Mucosa of rectum (tissue), 2 donors: ENCODE results near the gene HELZ.
"Not testable (repeated sequence)": the region's sequence is repeated elsewhere in the genome, so short reads cannot be mapped to it uniquely, and the experiment has no call there.

Experiments
- H3K27ac ChIP-seq, 2 donors: one replicate each; pipeline ENCODE4 v1.7.0; 2013; ENCODE audit warnings: inconsistent platforms in 2 of 2, low read depth in 2 of 2, low read length in 2 of 2
- H3K27me3 ChIP-seq, 2 donors: one replicate each; pipeline ENCODE4 v1.7.0; 2013; ENCODE audit warnings: low read length in 2 of 2; ENCODE audit not compliant: control insufficient read depth in 2 of 2, insufficient read depth in 2 of 2
- H3K36me3 ChIP-seq, 2 donors: one replicate each; pipeline ENCODE4 v1.7.0; 2013; ENCODE audit warnings: low read length in 2 of 2; ENCODE audit not compliant: control insufficient read depth in 2 of 2, insufficient read depth in 2 of 2
- H3K4me1 ChIP-seq, 2 donors: one replicate each; pipeline ENCODE4 v1.7.0; 2013; ENCODE audit warnings: low read length in 2 of 2, mild to moderate bottlenecking in 1 of 2; ENCODE audit not compliant: control insufficient read depth in 2 of 2, insufficient read depth in 2 of 2
- H3K4me3 ChIP-seq, 2 donors: one replicate each; pipeline ENCODE4 v1.7.0; 2013; ENCODE audit warnings: low read length in 2 of 2
- H3K9ac ChIP-seq, 2 donors: one replicate each; pipeline ENCODE4 v1.7.0; 2013; ENCODE audit warnings: low read length in 2 of 2, low read depth in 1 of 2, mild to moderate bottlenecking in 1 of 2
- H3K9me3 ChIP-seq, 2 donors: one replicate each; pipeline ENCODE4 v1.7.0; 2013; ENCODE audit warnings: low read length in 2 of 2; ENCODE audit not compliant: control insufficient read depth in 2 of 2
- donor health status: healthy.
- donor health status: Normal muscosa, but diverticular disease.

HELZ gene

DNA sequence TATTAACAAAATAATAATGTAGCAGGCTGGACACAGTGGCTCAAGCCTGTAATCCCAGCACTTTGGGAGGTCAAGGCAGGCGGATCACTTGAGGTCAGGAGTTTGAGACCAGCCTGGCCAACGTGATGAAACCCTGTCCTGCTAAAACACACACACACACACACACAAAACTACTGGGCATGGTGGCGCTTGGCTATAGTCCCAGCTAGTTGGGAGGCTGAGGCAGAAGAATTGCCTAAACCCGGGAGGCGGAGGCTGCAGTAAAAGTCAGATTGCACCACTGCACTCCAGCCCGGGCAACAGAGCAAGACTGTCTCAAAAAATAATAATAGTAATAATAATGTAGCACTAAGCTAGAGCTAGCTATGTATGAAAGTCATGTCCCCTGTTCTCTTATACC is 118.5 kb downstream of the HELZ start:
- peaks cover 8 to 24% of the 10 kb centered on the region in 2 donors for H3K36me3 ChIP-seq
- not testable (repeated sequence) for H3K9ac ChIP-seq, H3K4me1 ChIP-seq, H3K9me3 ChIP-seq, H3K27me3 ChIP-seq, H3K27ac ChIP-seq, H3K4me3 ChIP-seq

GRCh38 chr17:67125924-67126323 is 119.1 kb downstream of the HELZ start:
- Histone ChIP-seq H3K9me3 (no peaks in the 10 kb centered on the region), H3K27ac (no peak overlapping the region), H3K27me3 (no peaks in the 10 kb centered on the region), H3K4me3 (no peak overlapping the region), H3K9ac (no peak overlapping the region), H3K36me3 (peaks cover 12 to 24% of the 10 kb centered on the region in 2 donors), H3K4me1 (no peaks in the 10 kb centered on the region)

DNA sequence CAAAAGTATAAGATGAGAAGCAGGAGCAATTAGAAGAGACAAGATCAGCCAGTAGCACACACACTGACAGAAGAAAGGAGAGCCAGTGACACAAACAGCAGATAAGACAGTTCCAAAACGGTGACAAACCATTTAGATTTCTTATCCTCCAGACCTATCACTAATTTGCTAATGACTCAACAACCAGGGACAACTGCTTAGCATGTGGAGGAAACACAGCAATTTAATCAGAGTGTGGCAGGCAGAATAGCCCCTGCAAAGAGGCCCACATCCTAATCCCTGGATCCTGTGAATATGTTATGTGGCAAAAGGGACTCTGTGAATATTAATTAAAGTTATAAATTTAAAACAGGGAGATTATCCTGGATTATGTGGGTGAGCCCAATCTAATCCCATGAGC is 119.6 kb downstream of the HELZ start:
- no peak overlapping the region for H3K4me3 ChIP-seq
- H3K4me1 ChIP-seq: no peaks in the 10 kb centered on the region
- no peak overlapping the region for H3K9ac ChIP-seq
- no peaks in the 10 kb centered on the region for H3K9me3 ChIP-seq
- H3K27me3 ChIP-seq: no peaks in the 10 kb centered on the region
- H3K27ac ChIP-seq: no peak overlapping the region
- H3K36me3 ChIP-seq: peaks cover 14 to 28% of the 10 kb centered on the region in 2 donors

- Histone ChIP-seq H3K27me3 (no peaks in the 10 kb centered on the region), H3K4me1 (no peaks in the 10 kb centered on the region), H3K9me3 (no peaks in the 10 kb centered on the region), H3K27ac (no peak overlapping the region), H3K9ac (no peak overlapping the region), H3K4me3 (no peak overlapping the region), H3K36me3 (peaks cover 17 to 33% of the 10 kb centered on the region in 2 donors)
These were observed 120.4 kb downstream of the HELZ start for GRCh38 chr17:67124450-67125148.

DNA sequence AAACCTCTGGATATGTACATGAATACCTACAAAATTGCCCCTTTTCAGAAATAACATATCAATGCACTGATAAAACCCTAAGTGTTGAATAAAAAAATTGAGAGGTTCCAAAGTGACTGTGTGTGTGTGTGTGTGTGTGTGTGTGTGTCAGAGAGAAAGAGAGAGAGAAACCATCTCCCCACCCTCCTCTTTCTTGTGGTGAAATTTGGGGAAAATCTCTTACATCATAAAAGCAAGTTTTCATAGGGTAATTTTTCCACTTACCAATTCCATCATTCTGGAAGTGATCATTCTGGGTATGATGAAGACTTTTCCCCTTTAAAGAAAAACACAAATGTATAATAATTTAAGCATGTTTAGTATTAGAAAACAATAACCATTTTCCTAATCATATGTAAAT is 121.3 kb downstream of the HELZ start:
- no peaks in the 10 kb centered on the region for H3K9me3 ChIP-seq
- H3K27me3 ChIP-seq: no peaks in the 10 kb centered on the region
- no peak overlapping the region for H3K4me3 ChIP-seq
- no peak overlapping the region for H3K27ac ChIP-seq
- H3K9ac ChIP-seq: no peak overlapping the region
- peaks cover 24 to 39% of the 10 kb centered on the region in 2 donors for H3K36me3 ChIP-seq
- H3K4me1 ChIP-seq: no peaks in the 10 kb centered on the region

- H3K9me3 ChIP-seq: no peaks in the 10 kb centered on the region
- H3K27ac ChIP-seq: no peak overlapping the region
- peaks cover 24 to 25% of the 10 kb centered on the region in 2 donors for H3K36me3 ChIP-seq
- no peaks in the 10 kb centered on the region for H3K27me3 ChIP-seq
- no peaks in the 10 kb centered on the region for H3K4me1 ChIP-seq
- H3K9ac ChIP-seq: no peak overlapping the region
- H3K4me3 ChIP-seq: no peak overlapping the region
These were observed 123.6 kb downstream of the HELZ start for GRCh38 chr17:67121316-67121891.

DNA sequence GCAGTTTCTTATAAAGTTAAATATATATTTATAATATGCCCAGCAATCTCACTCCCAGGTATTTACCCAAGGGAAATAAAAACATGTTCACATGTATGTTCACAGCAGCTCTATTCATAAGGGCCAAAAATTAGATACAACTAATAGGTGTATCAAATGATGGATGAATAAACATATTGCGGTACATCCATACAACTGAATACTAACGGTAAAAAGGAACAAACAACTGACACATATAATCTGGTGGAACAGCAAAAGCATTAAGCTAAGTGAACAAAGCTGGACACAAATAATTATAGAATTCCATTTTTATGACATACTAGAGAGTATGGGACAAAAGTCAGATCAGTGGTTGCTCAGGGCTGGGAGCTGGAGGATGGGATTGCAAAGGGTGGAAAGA is 125.9 kb downstream of the HELZ start:
- Histone ChIP-seq H3K4me1 (no peaks in the 10 kb centered on the region), H3K9me3 (no peaks in the 10 kb centered on the region), H3K36me3 (peaks cover 21 to 25% of the 10 kb centered on the region in 2 donors), H3K27ac (no peak overlapping the region), H3K4me3 (no peak overlapping the region), H3K9ac (no peak overlapping the region), H3K27me3 (no peaks in the 10 kb centered on the region)

DNA sequence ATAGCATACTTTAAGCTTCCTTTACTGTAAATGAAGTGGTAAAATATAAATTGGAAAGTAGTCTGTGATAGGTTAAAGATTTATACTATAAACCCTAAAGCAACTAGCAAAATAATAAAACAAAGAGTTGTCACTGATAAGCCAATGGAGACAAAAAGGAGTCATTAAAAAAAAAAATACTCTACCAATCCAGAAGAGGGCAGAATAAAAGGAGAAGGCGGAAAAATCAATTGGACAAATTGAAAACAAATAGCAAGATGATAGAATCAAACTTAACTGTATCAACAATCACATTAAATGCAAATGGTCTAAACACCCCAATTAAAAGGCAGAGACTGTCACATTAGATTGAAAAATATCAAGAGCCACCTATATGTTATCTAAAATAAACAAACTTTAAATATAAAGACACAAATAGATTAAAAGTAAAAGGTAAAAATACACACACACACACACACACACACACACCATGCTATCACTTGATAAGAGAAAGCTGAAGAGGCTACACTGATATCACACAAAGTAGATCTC is 128.9 kb downstream of the HELZ start:
- no peak overlapping the region for H3K4me3 ChIP-seq
- H3K36me3 ChIP-seq: peaks cover 35 to 40% of the 10 kb centered on the region in 2 donors
- no peak overlapping the region for H3K9ac ChIP-seq
- H3K4me1 ChIP-seq: no peaks in the 10 kb centered on the region
- no peak overlapping the region for H3K27ac ChIP-seq
- H3K9me3 ChIP-seq: no peaks in the 10 kb centered on the region
- no peaks in the 10 kb centered on the region for H3K27me3 ChIP-seq

DNA sequence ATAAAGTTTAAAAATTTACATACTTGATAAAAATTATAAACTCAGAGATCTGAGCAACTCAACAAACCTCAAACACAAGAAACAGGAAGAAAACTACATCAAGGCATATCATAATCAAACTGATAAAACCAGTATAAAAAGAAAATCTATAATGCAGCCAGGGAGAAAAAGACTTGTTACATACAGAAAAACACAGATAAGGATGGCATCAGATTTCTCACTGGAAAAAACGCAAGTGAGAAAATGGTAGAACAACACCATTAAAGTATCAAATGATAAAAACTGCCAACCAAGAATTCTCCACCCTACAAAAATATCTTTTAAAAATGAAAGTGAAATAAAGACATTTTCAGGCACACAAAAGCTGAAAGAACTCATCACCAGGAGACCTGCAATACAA is 129.6 kb downstream of the HELZ start:
- Histone ChIP-seq H3K4me1 (no peaks in the 10 kb centered on the region), H3K4me3 (no peak overlapping the region), H3K9me3 (no peaks in the 10 kb centered on the region), H3K36me3 (peaks cover 37 to 38% of the 10 kb centered on the region in 2 donors), H3K27me3 (no peaks in the 10 kb centered on the region), H3K27ac (no peak overlapping the region), H3K9ac (no peak overlapping the region)

DNA sequence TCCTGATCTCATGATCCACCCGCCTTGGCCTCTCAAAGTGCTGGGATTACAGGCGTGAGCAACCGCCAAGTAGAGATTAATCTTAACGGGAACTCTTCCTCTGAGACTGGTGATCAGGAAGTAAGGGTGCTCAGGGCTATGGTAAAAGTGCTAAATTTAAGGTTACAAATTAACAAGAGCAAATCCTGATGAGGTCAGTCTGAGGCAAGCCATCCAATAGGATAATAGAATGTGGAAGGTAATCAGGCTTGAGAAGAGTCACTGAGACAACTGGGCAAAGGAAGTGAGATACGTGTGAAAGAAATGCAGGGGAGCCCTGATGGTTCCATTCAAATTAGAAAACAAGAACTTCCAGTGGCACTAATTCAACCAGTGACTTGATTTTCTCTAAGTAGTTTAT is 131.5 kb downstream of the HELZ start:
- Histone ChIP-seq H3K4me3 (no peak overlapping the region), H3K9ac (no peak overlapping the region), H3K36me3 (peaks cover 35 to 39% of the 10 kb centered on the region in 2 donors), H3K27ac (no peak overlapping the region), H3K9me3 (no peaks in the 10 kb centered on the region), H3K4me1 (no peaks in the 10 kb centered on the region), H3K27me3 (no peaks in the 10 kb centered on the region)
